Measurements from ENCODE around the gene COL27A1.

COL27A1 gene

GRCh38 chr9:114193090-114193489 lies 37.8 kb downstream of the COL27A1 start:
- H3K27ac ChIP-seq (replicated peaks) = no peak overlapping the region
- no peak for TF ChIP-seq CTCF (IDR thresholded peaks at IDR 0.05; ENCODE audit: insufficient read depth, low read length)
- no peak for TF ChIP-seq REST (IDR thresholded peaks at IDR 0.05; ENCODE audit: insufficient replicate concordance, low read depth)
- TF ChIP-seq GABPA (IDR thresholded peaks at IDR 0.05; ENCODE audit: low read depth) = no peak
- TF ChIP-seq POLR2AphosphoS5 (IDR thresholded peaks at IDR 0.05; ENCODE audit: low read depth) = no peak
- no peak for TF ChIP-seq SPI1 (IDR thresholded peaks at IDR 0.05; ENCODE audit: borderline replicate concordance, low read depth)
- H3K27me3 ChIP-seq (ENCODE audit: insufficient read depth, poor library complexity, severe bottlenecking) = no peaks in the 10 kb centered on the region
- no peak overlapping the region for H3K4me3 ChIP-seq (replicated peaks; ENCODE audit: insufficient read depth, low read length)
- DNase-seq (ENCODE audit: low read depth in 1 of 2, low spot score in 1 of 2) = no peak

GRCh38 chr9:114196117-114196516 lies 40.8 kb downstream of the COL27A1 start:
- H3K4me3 ChIP-seq (replicated peaks; ENCODE audit: insufficient read depth, low read length) = no peak overlapping the region
- H3K27ac ChIP-seq (replicated peaks) = no peak overlapping the region
- no peaks in the 10 kb centered on the region for H3K27me3 ChIP-seq (ENCODE audit: insufficient read depth, poor library complexity, severe bottlenecking)
- no peak for DNase-seq (ENCODE audit: low read depth in 1 of 2, low spot score in 1 of 2)
- TF ChIP-seq CTCF (IDR thresholded peaks at IDR 0.05; ENCODE audit: insufficient read depth, low read length) (no peak), REST (IDR thresholded peaks at IDR 0.05; ENCODE audit: insufficient replicate concordance, low read depth) (no peak), SPI1 (IDR thresholded peaks at IDR 0.05; ENCODE audit: borderline replicate concordance, low read depth) (no peak), POLR2AphosphoS5 (IDR thresholded peaks at IDR 0.05; ENCODE audit: low read depth) (no peak), GABPA (IDR thresholded peaks at IDR 0.05; ENCODE audit: low read depth) (no peak)

- DNase-seq (ENCODE audit: low read depth in 1 of 2, low spot score in 1 of 2) = no peak
Measured at GRCh38 chr9:114196979-114197622, 41.8 kb downstream of the COL27A1 start.

More at GRCh38 chr9:114196979-114197622, 41.8 kb downstream of the COL27A1 start:
- TF ChIP-seq REST (IDR thresholded peaks at IDR 0.05; ENCODE audit: insufficient replicate concordance, low read depth) (no peak), CTCF (IDR thresholded peaks at IDR 0.05; ENCODE audit: insufficient read depth, low read length) (no peak), POLR2AphosphoS5 (IDR thresholded peaks at IDR 0.05; ENCODE audit: low read depth) (no peak), GABPA (IDR thresholded peaks at IDR 0.05; ENCODE audit: low read depth) (no peak), SPI1 (IDR thresholded peaks at IDR 0.05; ENCODE audit: borderline replicate concordance, low read depth) (no peak)
- Histone ChIP-seq H3K4me3 (replicated peaks; ENCODE audit: insufficient read depth, low read length) (no peak overlapping the region), H3K27ac (replicated peaks) (no peak overlapping the region), H3K27me3 (ENCODE audit: insufficient read depth, poor library complexity, severe bottlenecking) (no peaks in the 10 kb centered on the region)
